GM23248 (cell line): ENCODE measurements around the gene SLC22A2. TPM values are rescaled to one million over a fixed set of nuclear protein-coding genes. Genes with fewer than 3 reads are reported as not detected.

Experiments
- DNase-seq: peaks from one replicate; pipeline ENCODE4 v3.0.0-alpha.2; 2015
- H2AFZ ChIP-seq: fragments of 200-600 bp; sonication (generic); 2 replicates; pipeline ENCODE4 v1.6.1; 2016; ENCODE audit warnings: antibody characterized with exemption
- H3F3A ChIP-seq: fragments of 200-600 bp; sonication (generic); 2 replicates; pipeline ENCODE4 v1.6.1; 2016; ENCODE audit warnings: mild to moderate bottlenecking, antibody characterized with exemption, mixed run types; ENCODE audit not compliant: insufficient read depth
- H3K27ac ChIP-seq: fragments of 200-600 bp; sonication (generic); 2 replicates; pipeline ENCODE4 v1.5.1; 2016; ENCODE audit warnings: mild to moderate bottlenecking
- H3K27me3 ChIP-seq: fragments of 200-600 bp; sonication (generic); replicated peaks from 2 replicates; pipeline ENCODE4 v1.6.1; 2016; ENCODE audit warnings: mild to moderate bottlenecking; ENCODE audit not compliant: insufficient read depth
- H3K36me3 ChIP-seq: fragments of 200-600 bp; sonication (generic); 2 replicates; pipeline ENCODE4 v1.6.1; 2016; ENCODE audit warnings: low read depth, mild to moderate bottlenecking
- H3K4me1 ChIP-seq: fragments of 200-600 bp; sonication (generic); 2 replicates; pipeline ENCODE4 v1.6.1; 2016; ENCODE audit warnings: mild to moderate bottlenecking; ENCODE audit not compliant: insufficient read depth
- H3K4me2 ChIP-seq: fragments of 200-600 bp; sonication (generic); one replicate; pipeline ENCODE4 v1.6.1; 2016; ENCODE audit warnings: mild to moderate bottlenecking; ENCODE audit not compliant: unreplicated experiment
- H3K4me3 ChIP-seq: fragments of 200-600 bp; sonication (generic); 2 replicates; pipeline ENCODE4 v1.5.1; 2016; ENCODE audit warnings: mild to moderate bottlenecking
- H3K79me2 ChIP-seq: fragments of 200-600 bp; sonication (generic); 2 replicates; pipeline ENCODE4 v1.6.1; 2016; ENCODE audit warnings: mild to moderate bottlenecking; ENCODE audit not compliant: insufficient read depth
- H3K9ac ChIP-seq: fragments of 200-600 bp; sonication (generic); 2 replicates; pipeline ENCODE4 v1.6.1; 2016; ENCODE audit warnings: mild to moderate bottlenecking
- H3K9me2 ChIP-seq: fragments of 200-600 bp; sonication (generic); 2 replicates; pipeline ENCODE4 v1.6.1; 2016; ENCODE audit warnings: mixed run types, mild to moderate bottlenecking, moderate library complexity; ENCODE audit not compliant: insufficient read depth
- H3K9me3 ChIP-seq: fragments of 200-600 bp; sonication (generic); one replicate; pipeline ENCODE4 v1.6.1; 2017; ENCODE audit warnings: low read depth
- H4K20me1 ChIP-seq: fragments of 200-600 bp; sonication (generic); 2 replicates; pipeline ENCODE4 v1.6.0; 2016; ENCODE audit not compliant: insufficient read depth
- EZH2 ChIP-seq: fragments of 200-600 bp; sonication (generic); IDR thresholded peaks from 2 replicates; pipeline ENCODE4 v1.6.1; 2018; ENCODE audit warnings: antibody characterized with exemption, mild to moderate bottlenecking; ENCODE audit not compliant: insufficient read depth, poor library complexity, severe bottlenecking
- EZH2phosphoT487 ChIP-seq: fragments of 200-600 bp; sonication (generic); IDR thresholded peaks from 2 replicates; pipeline ENCODE4 v1.6.1; 2018; ENCODE audit warnings: antibody characterized with exemption, moderate library complexity, mild to moderate bottlenecking, low read depth; ENCODE audit not compliant: insufficient read depth
- WGBS, 2 experiments: methylation state at CpG; one replicate each; pipeline ENCODE4 v1.1.6; 2015 to 2017; ENCODE audit warnings: low lambda C conversion rate in 2 of 2, low coverage in 1 of 2; ENCODE audit errors: missing lambda C conversion rate in 2 of 2; 5-methylcytosine and 5-hydroxymethylcytosine counted together
- in situ Hi-C: fragments of 300-500 bp; cut with MboI; formaldehyde crosslinking; loops from 2 replicates; pipeline ENCODE4 v1.15.0; 2020
- polyA plus RNA-seq: library from polyadenylated mRNA; unstranded; fragments of >200 nt; fragmentation: Nextera tagmentation; extraction: Ambion mirVana; gene quantifications from 2 replicates; pipeline ENCODE4 v1.2.1, GENCODE V29; 2016
- total RNA-seq: library from RNA; depleted of rRNA; stranded (reverse); fragments of >200 nt; shearing (Covaris generic); gene quantifications from 2 replicates; pipeline ENCODE4 v1.2.3, GENCODE V29; 2014

SLC22A2 gene
- total and polyA plus RNA-seq, 2 experiments from 2014 or later: not detected

- DNase-seq: no peak
- Histone ChIP-seq H3K27ac (no peak overlapping the region), H3F3A (no peaks in the 10 kb centered on the region), H3K9ac (no peak overlapping the region), H3K4me1 (no peaks in the 10 kb centered on the region), H2AFZ (no peak overlapping the region), H3K4me2 (no peak overlapping the region), H3K27me3 (no peaks in the 10 kb centered on the region), H4K20me1 (no peaks in the 10 kb centered on the region), H3K4me3 (no peak overlapping the region), H3K36me3 (no peaks in the 10 kb centered on the region), H3K9me3 (no peaks in the 10 kb centered on the region), H3K79me2 (no peaks in the 10 kb centered on the region), H3K9me2 (no peaks in the 10 kb centered on the region)
- no peak for TF ChIP-seq EZH2
- no peak for TF ChIP-seq EZH2phosphoT487
- in situ Hi-C loops: no loop called here
- WGBS, 2 experiments: 65% methylated on average over 4 of the region's 4 CpGs
These were observed 36.1 kb downstream of the SLC22A2 start for GRCh38 chr6:160222491-160222890.

- WGBS, 2 experiments: 58 to 68% methylated on average over 1 of the region's 1 CpG
- Histone ChIP-seq H3K4me3 (no peak overlapping the region), H3K27ac (no peak overlapping the region), H3K4me1 (no peaks in the 10 kb centered on the region), H2AFZ (no peak overlapping the region), H3K79me2 (no peaks in the 10 kb centered on the region), H3K4me2 (no peak overlapping the region), H3K9me2 (no peaks in the 10 kb centered on the region), H3K9me3 (no peaks in the 10 kb centered on the region), H4K20me1 (no peaks in the 10 kb centered on the region), H3K9ac (no peak overlapping the region), H3F3A (no peaks in the 10 kb centered on the region), H3K36me3 (no peaks in the 10 kb centered on the region), H3K27me3 (no peaks in the 10 kb centered on the region)
- in situ Hi-C loops: no loop called here
- TF ChIP-seq EZH2phosphoT487: no peak
- no peak for TF ChIP-seq EZH2
- DNase-seq: no peak
These were observed 36.7 kb downstream of the SLC22A2 start for GRCh38 chr6:160221918-160222317.

GRCh38 chr6:160221423-160221822, 37.2 kb downstream of the SLC22A2 start:
- no peaks in the 10 kb centered on the region for H4K20me1 ChIP-seq
- DNase-seq: no peak
- no peaks in the 10 kb centered on the region for H3K4me1 ChIP-seq
- H3K9me2 ChIP-seq: no peaks in the 10 kb centered on the region
- H2AFZ ChIP-seq: no peak overlapping the region
- no peak overlapping the region for H3K27ac ChIP-seq
- H3K36me3 ChIP-seq: no peaks in the 10 kb centered on the region
- no peak overlapping the region for H3K9ac ChIP-seq
- no peaks in the 10 kb centered on the region for H3K27me3 ChIP-seq
- 12 to 14% methylated on average over 3 of the region's 3 CpGs for WGBS, 2 experiments
- H3K9me3 ChIP-seq: no peaks in the 10 kb centered on the region
- in situ Hi-C loops: no loop called here
- H3F3A ChIP-seq: no peaks in the 10 kb centered on the region
- H3K79me2 ChIP-seq: no peaks in the 10 kb centered on the region
- TF ChIP-seq EZH2: no peak
- no peak overlapping the region for H3K4me2 ChIP-seq
- no peak overlapping the region for H3K4me3 ChIP-seq

- Histone ChIP-seq H3K4me2 (no peak overlapping the region), H4K20me1 (no peaks in the 10 kb centered on the region), H3K9ac (no peak overlapping the region), H3F3A (no peaks in the 10 kb centered on the region), H3K27me3 (no peaks in the 10 kb centered on the region), H3K79me2 (no peaks in the 10 kb centered on the region), H3K9me3 (no peaks in the 10 kb centered on the region), H2AFZ (no peak overlapping the region), H3K9me2 (no peaks in the 10 kb centered on the region), H3K36me3 (no peaks in the 10 kb centered on the region), H3K4me1 (no peaks in the 10 kb centered on the region), H3K27ac (no peak overlapping the region), H3K4me3 (no peak overlapping the region)
- no peak for DNase-seq
- in situ Hi-C loops: no loop called here
- TF ChIP-seq EZH2phosphoT487 (no peak), EZH2 (no peak)
- WGBS, 2 experiments: 22 to 24% methylated on average over 2 of the region's 2 CpGs
These were observed 39.8 kb downstream of the SLC22A2 start for GRCh38 chr6:160218810-160219209.

GRCh38 chr6:160217863-160218262, 40.8 kb downstream of the SLC22A2 start:
- H3K4me1 ChIP-seq: no peaks in the 10 kb centered on the region
- in situ Hi-C loops: no loop called here
- no peaks in the 10 kb centered on the region for H3F3A ChIP-seq
- no peaks in the 10 kb centered on the region for H3K9me3 ChIP-seq
- H4K20me1 ChIP-seq: no peaks in the 10 kb centered on the region
- no peaks in the 10 kb centered on the region for H3K27me3 ChIP-seq
- WGBS, 2 experiments: 5 to 14% methylated on average over 4 of the region's 4 CpGs
- no peak for TF ChIP-seq EZH2phosphoT487
- TF ChIP-seq EZH2: no peak
- no peak overlapping the region for H3K4me3 ChIP-seq
- H3K9ac ChIP-seq: no peak overlapping the region
- no peak overlapping the region for H2AFZ ChIP-seq
- no peak overlapping the region for H3K27ac ChIP-seq
- H3K4me2 ChIP-seq: no peak overlapping the region
- DNase-seq: no peak
- H3K36me3 ChIP-seq: no peaks in the 10 kb centered on the region
- no peaks in the 10 kb centered on the region for H3K9me2 ChIP-seq
- no peaks in the 10 kb centered on the region for H3K79me2 ChIP-seq
